SU-DHL-6 (cell line): ENCODE data around the gene CD209.

ENCODE experiments used
- CTCF ChIP-seq: fragments of 200-600 bp; sonication (generic); IDR thresholded peaks from one replicate; pipeline ENCODE4 v1.5.1; 2017; ENCODE audit warnings: antibody characterized with exemption, mild to moderate bottlenecking, low read length, moderate library complexity; ENCODE audit not compliant: insufficient read depth, poor library complexity, severe bottlenecking
- EZH2phosphoT487 ChIP-seq: fragments of 200-600 bp; sonication (generic), shearing (Covaris generic); conservative IDR thresholded peaks from 2 replicates; pipeline ENCODE4 v1.6.1; 2018; ENCODE audit warnings: mild to moderate bottlenecking, antibody characterized with exemption, low read length, moderate library complexity, mixed read lengths

GRCh38 chr19:7742575-7742974 lies 4.8 kb downstream of the CD209 start:
- TF ChIP-seq CTCF (no peak), EZH2phosphoT487 (no peak)
